Keratinocyte (primary cell): ENCODE results near the gene UBASH3B.

Experiments
- CTCF ChIP-seq, 3 experiments: IDR thresholded peaks in 1 of 3; conservative IDR thresholded peaks in 1 of 3; optimal IDR thresholded peaks in 1 of 3; 2 replicates in 2 of 3; 3 replicates in 1 of 3; pipeline versions ENCODE3 to v1.5.1; 2011; ENCODE audit warnings: low read length in 3 of 3, mild to moderate bottlenecking in 3 of 3, moderate library complexity in 2 of 3, control low read depth in 1 of 3, inconsistent platforms in 1 of 3; ENCODE audit not compliant: insufficient read depth in 2 of 3; ENCODE audit errors: extremely low read depth in 1 of 3
- EZH2 ChIP-seq: IDR thresholded peaks from one replicate; pipeline ENCODE4 v1.6.1; 2012; ENCODE audit warnings: inconsistent platforms, mild to moderate bottlenecking, low read length, moderate library complexity

GRCh38 chr11:122659676-122660554, 4.4 kb downstream of the UBASH3B start:
- TF ChIP-seq EZH2 (no peak), CTCF (optimal IDR thresholded peaks at IDR 0.05 in 1 of 3, IDR thresholded peaks at IDR 0.05 in 1 of 3, conservative IDR thresholded peaks at IDR 0.05 in 1 of 3; ENCODE audit: extremely low read depth in 1 of 3, insufficient read depth in 2 of 3, low read length in 3 of 3) (no peak)
